Measurements from ENCODE around the gene ACSS1.

GRCh38 chr20:25058847-25059810 lies 1.2 kb upstream of the ACSS1 start:
- TF ChIP-seq, protein P1, sequence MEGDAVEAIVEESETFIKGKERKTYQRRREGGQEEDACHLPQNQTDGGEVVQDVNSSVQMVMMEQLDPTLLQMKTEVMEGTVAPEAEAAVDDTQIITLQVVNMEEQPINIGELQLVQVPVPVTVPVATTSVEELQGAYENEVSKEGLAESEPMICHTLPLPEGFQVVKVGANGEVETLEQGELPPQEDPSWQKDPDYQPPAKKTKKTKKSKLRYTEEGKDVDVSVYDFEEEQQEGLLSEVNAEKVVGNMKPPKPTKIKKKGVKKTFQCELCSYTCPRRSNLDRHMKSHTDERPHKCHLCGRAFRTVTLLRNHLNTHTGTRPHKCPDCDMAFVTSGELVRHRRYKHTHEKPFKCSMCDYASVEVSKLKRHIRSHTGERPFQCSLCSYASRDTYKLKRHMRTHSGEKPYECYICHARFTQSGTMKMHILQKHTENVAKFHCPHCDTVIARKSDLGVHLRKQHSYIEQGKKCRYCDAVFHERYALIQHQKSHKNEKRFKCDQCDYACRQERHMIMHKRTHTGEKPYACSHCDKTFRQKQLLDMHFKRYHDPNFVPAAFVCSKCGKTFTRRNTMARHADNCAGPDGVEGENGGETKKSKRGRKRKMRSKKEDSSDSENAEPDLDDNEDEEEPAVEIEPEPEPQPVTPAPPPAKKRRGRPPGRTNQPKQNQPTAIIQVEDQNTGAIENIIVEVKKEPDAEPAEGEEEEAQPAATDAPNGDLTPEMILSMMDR (IDR thresholded peaks at IDR 0.05), result no peak
- no peak for TF ChIP-seq ZFX (IDR thresholded peaks at IDR 0.05; ENCODE audit: borderline replicate concordance)
